Uterus (tissue), 4 donors: ENCODE measurements around the gene CFAP65. TPM values are rescaled to one million over a fixed set of nuclear protein-coding genes. Genes with fewer than 3 reads are reported as not detected.

Experiments used
- DNase-seq, 2 donors: peaks; one replicate each; pipeline ENCODE4 v3.0.0-alpha.2; 2019 to 2020
- H3K27ac ChIP-seq, 2 donors: fragments of 200-600 bp; sonication (generic); 1 replicate in 1 of 2; 2 replicates in 1 of 2; pipeline ENCODE4 v1.5.1; 2016 to 2018
- H3K27me3 ChIP-seq, 2 donors: fragments of 200-600 bp; sonication (generic); one replicate each; pipeline ENCODE4 v1.5.1; 2018 to 2019; ENCODE audit warnings: control low read depth in 1 of 2
- H3K36me3 ChIP-seq, 2 donors: fragments of 200-600 bp; sonication (generic); one replicate each; pipeline ENCODE4 v1.5.1; 2019; ENCODE audit warnings: control low read depth in 1 of 2
- H3K4me1 ChIP-seq, 2 donors: fragments of 200-600 bp; sonication (generic); one replicate each; pipeline ENCODE4 v1.5.1; 2018 to 2019; ENCODE audit warnings: control low read depth in 1 of 2
- H3K4me3 ChIP-seq, 2 donors: fragments of 200-600 bp; sonication (generic); 1 replicate in 1 of 2; 2 replicates in 1 of 2; pipeline ENCODE4 v1.5.1; 2018 to 2019; ENCODE audit warnings: mild to moderate bottlenecking in 1 of 2
- H3K9me3 ChIP-seq, 2 donors: fragments of 200-600 bp; sonication (generic); one replicate each; pipeline ENCODE4 v1.5.1; 2019; ENCODE audit warnings: control low read depth in 1 of 2
- CTCF ChIP-seq, 4 experiments: fragments of 200-600 bp in 2 of 4; fragments of 450-650 bp in 2 of 4; sonication (generic) in 2 of 4; IDR thresholded peaks; one replicate each; pipeline ENCODE4 v1.5.1; 2016 to 2019; ENCODE audit warnings: antibody characterized with exemption in 4 of 4, mild to moderate bottlenecking in 2 of 4, moderate library complexity in 1 of 4
- POLR2A ChIP-seq, 2 donors: fragments of 450-650 bp; IDR thresholded peaks; one replicate each; pipeline ENCODE4 v1.6.1; 2016; ENCODE audit warnings: antibody characterized with exemption in 2 of 2, mild to moderate bottlenecking in 1 of 2, moderate library complexity in 1 of 2
- intact Hi-C: fragments of 100-400 bp; cut with DNase I; formaldehyde crosslinking; loops from one replicate; pipeline ENCODE4 v1.15.1; 2023; ENCODE audit warnings: low total_unique reads
- total RNA-seq, 4 donors: library from RNA; depleted of rRNA in 3 of 4; stranded (reverse); fragments of >200 nt in 3 of 4; gene quantifications; one replicate each; pipeline versions ENCODE4 v1.1.0 to v1.2.4, GENCODE V29; 2014 to 2023
- donor health status: DM: yes; HTN: yes; CAD: no.

CFAP65 gene
- total RNA-seq, 4 donors from 2014 or later, result 0.21 to 3.5 (median 1.9) TPM

DNA sequence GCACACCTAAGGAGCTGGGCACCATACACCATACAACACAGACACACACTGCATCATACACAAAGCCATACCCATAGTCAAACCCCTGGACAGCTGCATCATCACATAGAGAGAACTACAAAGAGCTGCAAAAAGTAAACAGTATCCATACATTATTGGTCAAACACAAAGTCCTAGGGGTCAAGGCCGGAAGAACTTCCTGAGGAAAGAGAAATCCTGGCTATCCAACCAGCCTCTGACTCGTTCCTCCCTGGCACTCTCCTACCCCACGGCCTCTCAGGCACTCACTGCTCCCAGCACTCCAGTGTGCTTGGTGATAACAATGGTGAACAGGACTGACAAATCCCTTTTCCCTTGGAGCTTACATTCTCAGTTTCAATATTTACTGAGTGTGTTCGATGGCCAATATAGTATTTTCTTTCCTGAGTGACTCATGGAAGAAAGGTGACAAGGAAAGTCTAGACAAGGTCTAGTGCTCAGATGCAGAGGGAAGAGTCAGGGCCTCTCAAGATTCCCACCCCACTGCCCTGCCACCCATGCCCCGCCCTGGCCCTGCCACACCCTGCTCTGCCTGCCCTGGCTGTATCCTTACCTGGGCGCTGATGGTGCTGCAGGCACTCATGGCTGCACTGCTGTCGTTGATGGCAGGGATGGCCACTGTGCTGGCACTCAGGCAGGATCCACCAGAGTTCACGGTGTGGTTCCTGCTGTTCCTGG is 3.4 kb downstream of the CFAP65 start:
- Histone ChIP-seq H3K27me3 (peaks cover 0 to 8% of the 10 kb centered on the region in 2 donors), H3K9me3 (no peaks in the 10 kb centered on the region), H3K27ac (no peak overlapping the region), H3K4me1 (no peaks in the 10 kb centered on the region), H3K4me3 (no peak overlapping the region), H3K36me3 (no peaks in the 10 kb centered on the region)
- intact Hi-C loops, result no loop called here
- no peak for DNase-seq
- TF ChIP-seq CTCF (IDR thresholded peaks at IDR 0.05) (no peak), POLR2A (IDR thresholded peaks at IDR 0.05) (no peak)

- DNase-seq, result no peak
- Histone ChIP-seq H3K9me3 (no peaks in the 10 kb centered on the region), H3K27ac (no peak overlapping the region), H3K36me3 (no peaks in the 10 kb centered on the region), H3K4me1 (no peaks in the 10 kb centered on the region), H3K27me3 (peaks cover 0 to under 1% of the 10 kb centered on the region in 2 donors), H3K4me3 (no peak overlapping the region)
- intact Hi-C loops, result no loop called here
- TF ChIP-seq POLR2A (IDR thresholded peaks at IDR 0.05), result no peak
- TF ChIP-seq CTCF (IDR thresholded peaks at IDR 0.05), result no peak
Measured at GRCh38 chr2:219035942-219036341, 5.4 kb downstream of the CFAP65 start.

GRCh38 chr2:219034823-219035222 is 6.5 kb downstream of the CFAP65 start:
- no peaks in the 10 kb centered on the region for H3K4me1 ChIP-seq
- TF ChIP-seq POLR2A (IDR thresholded peaks at IDR 0.05) (no peak), CTCF (IDR thresholded peaks at IDR 0.05) (no peak)
- H3K9me3 ChIP-seq, result no peaks in the 10 kb centered on the region
- intact Hi-C loops, result no loop called here
- no peaks in the 10 kb centered on the region for H3K36me3 ChIP-seq
- H3K27ac ChIP-seq, result no peak overlapping the region
- H3K27me3 ChIP-seq, result no peaks in the 10 kb centered on the region
- no peak overlapping the region for H3K4me3 ChIP-seq
- no peak for DNase-seq

GRCh38 chr2:219032051-219032745 is 9.1 kb downstream of the CFAP65 start:
- Histone ChIP-seq H3K4me1 (no peaks in the 10 kb centered on the region), H3K36me3 (no peaks in the 10 kb centered on the region), H3K27me3 (no peaks in the 10 kb centered on the region), H3K9me3 (no peaks in the 10 kb centered on the region), H3K4me3 (no peak overlapping the region), H3K27ac (no peak overlapping the region)
- TF ChIP-seq CTCF (IDR thresholded peaks at IDR 0.05) (no peak), POLR2A (IDR thresholded peaks at IDR 0.05) (no peak)
- intact Hi-C loops, result no loop called here
- no peak for DNase-seq

- Histone ChIP-seq H3K4me3 (no peak overlapping the region), H3K4me1 (no peaks in the 10 kb centered on the region), H3K27ac (no peak overlapping the region), H3K9me3 (no peaks in the 10 kb centered on the region), H3K36me3 (no peaks in the 10 kb centered on the region), H3K27me3 (no peaks in the 10 kb centered on the region)
- no peak for DNase-seq
- TF ChIP-seq CTCF (IDR thresholded peaks at IDR 0.05) (no peak), POLR2A (IDR thresholded peaks at IDR 0.05) (no peak)
- intact Hi-C loops, result no loop called here
Measured at GRCh38 chr2:219031005-219031738, 10.1 kb downstream of the CFAP65 start.
